ENCODE data around the gene TRIM54. TPM values are rescaled to one million over a fixed set of nuclear protein-coding genes. Genes with fewer than 3 reads are reported as not detected.

Gene TRIM54
- total and polyA plus RNA-seq, 3 donors from 2014 or later: 28.3 to 46.8 (median 38.5) TPM

- H3K27me3 ChIP-seq: no peaks in the 10 kb centered on the region
- intact Hi-C loops (cut with DNase I; ENCODE audit: low total_unique reads): no loop called here
- no peak overlapping the region for H3K4me3 ChIP-seq
- TF ChIP-seq CTCF (IDR thresholded peaks at IDR 0.05): no peak
- DNase-seq: peak; percentile 67
- 42 to 61% methylated on average over 13 of the region's 13 CpGs for WGBS, 2 donors
- no peak overlapping the region for H3K27ac ChIP-seq
- no peaks in the 10 kb centered on the region for H3K36me3 ChIP-seq (ENCODE audit: low read depth, missing control alignments)
- peaks cover 13% of the 10 kb centered on the region for H3K4me1 ChIP-seq
- H3K9me3 ChIP-seq: no peaks in the 10 kb centered on the region
Observed at GRCh38 chr2:27255187-27255586, 27.0 kb upstream of the TRIM54 start.

GRCh38 chr2:27255660-27256059 is 26.6 kb upstream of the TRIM54 start:
- Histone ChIP-seq H3K27ac (no peak overlapping the region), H3K36me3 (ENCODE audit: low read depth, missing control alignments) (no peaks in the 10 kb centered on the region), H3K4me3 (no peak overlapping the region), H3K4me1 (peaks cover 8% of the 10 kb centered on the region), H3K27me3 (no peaks in the 10 kb centered on the region), H3K9me3 (no peaks in the 10 kb centered on the region)
- TF ChIP-seq POLR2A (IDR thresholded peaks at IDR 0.05) (no peak), CTCF (IDR thresholded peaks at IDR 0.05) (no peak)
- 45 to 56% methylated on average over 1 of the region's 1 CpG for WGBS, 2 donors
- intact Hi-C loops (cut with DNase I; ENCODE audit: low total_unique reads): no loop called here
- DNase-seq: no peak

GRCh38 chr2:27256855-27257454 is 25.3 kb upstream of the TRIM54 start:
- TF ChIP-seq CTCF (IDR thresholded peaks at IDR 0.05) (no peak), POLR2A (IDR thresholded peaks at IDR 0.05) (no peak)
- intact Hi-C loops (cut with DNase I; ENCODE audit: low total_unique reads): no loop called here
- Histone ChIP-seq H3K36me3 (ENCODE audit: low read depth, missing control alignments) (no peaks in the 10 kb centered on the region), H3K9me3 (no peaks in the 10 kb centered on the region), H3K4me1 (peaks cover 13% of the 10 kb centered on the region), H3K27ac (no peak overlapping the region), H3K27me3 (no peaks in the 10 kb centered on the region), H3K4me3 (no peak overlapping the region)
- 90 to 92% methylated on average over 7 of the region's 7 CpGs for WGBS, 2 donors
- no peak for DNase-seq

- H3K27me3 ChIP-seq: no peaks in the 10 kb centered on the region
- intact Hi-C loops (cut with DNase I; ENCODE audit: low total_unique reads): no loop called here
- H3K9me3 ChIP-seq: no peaks in the 10 kb centered on the region
- H3K4me3 ChIP-seq: no peak overlapping the region
- WGBS, 2 donors: 93 to 95% methylated on average over 8 of the region's 8 CpGs
- no peak overlapping the region for H3K27ac ChIP-seq
- TF ChIP-seq CTCF (IDR thresholded peaks at IDR 0.05) (no peak), POLR2A (IDR thresholded peaks at IDR 0.05) (no peak)
- H3K36me3 ChIP-seq (ENCODE audit: low read depth, missing control alignments): no peaks in the 10 kb centered on the region
- H3K4me1 ChIP-seq: peaks cover 13% of the 10 kb centered on the region
- no peak for DNase-seq
Observed at GRCh38 chr2:27258051-27258450, 24.2 kb upstream of the TRIM54 start.

GRCh38 chr2:27261241-27261925 is 20.8 kb upstream of the TRIM54 start:
- Histone ChIP-seq H3K36me3 (ENCODE audit: low read depth, missing control alignments) (no peaks in the 10 kb centered on the region), H3K27me3 (no peaks in the 10 kb centered on the region), H3K4me1 (peaks cover 22% of the 10 kb centered on the region), H3K9me3 (no peaks in the 10 kb centered on the region), H3K4me3 (peak overlapping the region; percentile 64 to 95), H3K27ac (peak overlapping the region in 1 of 2 donors; percentile 72)
- no peak for DNase-seq
- intact Hi-C loops (cut with DNase I; ENCODE audit: low total_unique reads): no loop called here
- WGBS, 2 donors: 26 to 40% methylated on average over 11 of the region's 11 CpGs
- TF ChIP-seq POLR2A (IDR thresholded peaks at IDR 0.05) (no peak), CTCF (IDR thresholded peaks at IDR 0.05) (no peak)
